Measurements from ENCODE around the gene ASMT.

DNA sequence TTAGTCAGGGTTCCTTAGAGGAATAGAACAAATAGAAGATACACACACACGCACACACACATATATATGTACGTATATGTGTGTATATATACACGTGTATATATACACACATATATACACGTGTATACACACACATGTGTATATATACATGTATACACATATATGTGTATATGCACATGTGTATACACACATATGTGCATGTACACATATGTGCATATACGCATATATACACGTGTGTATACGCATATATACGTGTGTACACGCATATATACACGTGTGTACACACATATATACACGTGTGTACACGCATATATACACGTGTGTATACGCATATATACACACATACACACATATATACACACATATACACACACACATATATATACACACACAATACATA is 41.5 kb downstream of the ASMT start:
- TF ChIP-seq EZH2 (IDR thresholded peaks at IDR 0.05) (no peak), CEBPB (IDR thresholded peaks at IDR 0.05; ENCODE audit: low read depth) (no peak)
- TF ChIP-seq, protein P1, sequence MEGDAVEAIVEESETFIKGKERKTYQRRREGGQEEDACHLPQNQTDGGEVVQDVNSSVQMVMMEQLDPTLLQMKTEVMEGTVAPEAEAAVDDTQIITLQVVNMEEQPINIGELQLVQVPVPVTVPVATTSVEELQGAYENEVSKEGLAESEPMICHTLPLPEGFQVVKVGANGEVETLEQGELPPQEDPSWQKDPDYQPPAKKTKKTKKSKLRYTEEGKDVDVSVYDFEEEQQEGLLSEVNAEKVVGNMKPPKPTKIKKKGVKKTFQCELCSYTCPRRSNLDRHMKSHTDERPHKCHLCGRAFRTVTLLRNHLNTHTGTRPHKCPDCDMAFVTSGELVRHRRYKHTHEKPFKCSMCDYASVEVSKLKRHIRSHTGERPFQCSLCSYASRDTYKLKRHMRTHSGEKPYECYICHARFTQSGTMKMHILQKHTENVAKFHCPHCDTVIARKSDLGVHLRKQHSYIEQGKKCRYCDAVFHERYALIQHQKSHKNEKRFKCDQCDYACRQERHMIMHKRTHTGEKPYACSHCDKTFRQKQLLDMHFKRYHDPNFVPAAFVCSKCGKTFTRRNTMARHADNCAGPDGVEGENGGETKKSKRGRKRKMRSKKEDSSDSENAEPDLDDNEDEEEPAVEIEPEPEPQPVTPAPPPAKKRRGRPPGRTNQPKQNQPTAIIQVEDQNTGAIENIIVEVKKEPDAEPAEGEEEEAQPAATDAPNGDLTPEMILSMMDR (IDR thresholded peaks at IDR 0.05 in 2 of 3, conservative IDR thresholded peaks at IDR 0.05 in 1 of 3; ENCODE audit: borderline replicate concordance in 1 of 3, insufficient read depth in 1 of 3, low read depth in 2 of 3, low read length in 2 of 3) = no peak
